AML-193 (cell line): ENCODE measurements around the gene FBXO44.

Experiments used
- DNase-seq, 2 experiments: peaks; one replicate each; lab custom pipeline; 2025; lab: John Stamatoyannopoulos, UW

Gene FBXO44

DNA sequence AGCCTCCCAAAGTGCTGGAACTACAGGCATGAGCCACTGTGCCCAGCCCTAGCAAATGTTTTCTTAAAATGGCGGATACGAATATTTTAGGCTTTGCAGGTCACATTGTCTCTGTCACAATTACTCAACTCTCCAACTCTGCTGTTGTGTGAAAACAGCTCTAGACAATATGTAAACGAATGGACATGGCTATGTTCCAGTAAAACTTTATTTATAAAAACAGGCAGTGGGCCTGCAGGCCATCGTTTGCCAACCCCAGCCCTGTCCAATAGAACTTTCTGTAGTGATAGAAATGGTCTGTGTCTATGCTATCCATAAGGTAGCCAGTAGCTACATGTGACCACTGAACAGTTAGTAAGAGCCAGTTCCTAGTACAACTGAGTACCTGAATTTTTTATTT lies 5.1 kb downstream of the FBXO44 start:
- DNase-seq: no peak

DNA sequence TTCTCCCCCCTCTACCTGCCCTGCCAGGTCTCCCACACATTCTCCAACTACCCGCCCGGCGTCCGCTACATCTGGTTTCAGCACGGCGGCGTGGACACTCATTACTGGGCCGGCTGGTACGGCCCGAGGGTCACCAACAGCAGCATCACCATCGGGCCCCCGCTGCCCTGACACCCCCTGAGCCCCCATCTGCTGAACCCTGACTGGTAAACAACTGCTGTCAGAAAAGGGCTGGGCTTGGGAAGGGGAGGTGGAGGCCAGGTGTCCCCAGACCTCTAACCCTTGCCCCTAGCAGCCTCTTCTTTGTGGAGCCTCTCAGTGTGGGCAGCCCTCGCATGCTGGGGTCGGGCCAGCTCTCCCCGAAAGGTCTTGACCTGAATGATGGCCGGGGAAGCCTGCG lies 6.4 kb downstream of the FBXO44 start:
- no peak for DNase-seq

DNA sequence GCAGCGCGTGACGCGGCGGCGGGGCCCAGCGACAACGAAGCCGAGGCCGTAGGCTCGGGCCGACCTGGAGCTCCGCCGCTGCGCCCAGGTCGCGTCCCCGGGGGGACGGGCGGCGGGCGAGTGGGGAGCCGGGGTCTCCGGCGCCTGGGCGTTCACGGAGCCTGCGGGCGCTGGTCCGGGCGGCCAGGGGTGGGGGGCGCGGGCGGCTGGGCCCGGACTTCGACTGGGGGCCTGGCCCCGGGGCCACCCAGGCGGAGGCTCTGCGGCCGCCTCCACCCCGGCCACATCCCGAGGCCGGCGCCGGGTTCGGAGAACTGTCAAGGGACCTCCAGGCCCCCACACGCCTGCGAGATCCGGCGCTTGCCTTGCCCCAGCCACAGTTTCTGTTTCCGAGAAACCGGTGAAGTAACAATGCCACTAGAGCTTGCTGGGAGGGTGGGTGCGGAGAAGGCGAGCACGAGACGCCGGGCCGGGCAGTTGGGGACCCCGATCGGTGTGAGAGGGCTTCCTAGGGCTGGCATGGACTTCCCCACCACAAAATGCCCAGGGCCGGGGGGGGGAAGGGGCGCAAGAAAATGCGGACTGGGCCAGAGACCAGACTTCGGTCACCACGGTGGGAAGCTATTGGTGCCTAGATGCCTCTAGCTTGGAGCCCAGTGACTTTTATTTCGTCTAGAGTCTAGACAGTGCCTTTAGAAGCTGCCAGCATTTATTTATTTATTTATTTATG lies 9.8 kb downstream of the FBXO44 start:
- DNase-seq: peak; percentile 38 to 46

DNA sequence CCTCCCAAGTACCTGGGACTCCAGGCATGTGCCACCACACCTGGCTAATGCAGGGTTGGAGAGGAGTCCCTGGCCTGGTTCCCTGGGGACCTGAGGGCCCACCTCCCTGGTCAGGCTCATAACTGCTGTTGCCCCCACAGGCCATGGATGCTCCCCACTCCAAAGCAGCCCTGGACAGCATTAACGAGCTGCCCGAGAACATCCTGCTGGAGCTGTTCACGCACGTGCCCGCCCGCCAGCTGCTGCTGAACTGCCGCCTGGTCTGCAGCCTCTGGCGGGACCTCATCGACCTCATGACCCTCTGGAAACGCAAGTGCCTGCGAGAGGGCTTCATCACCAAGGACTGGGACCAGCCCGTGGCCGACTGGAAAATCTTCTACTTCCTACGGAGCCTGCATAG lies 13.8 kb downstream of the FBXO44 start:
- DNase-seq: no peak

DNA sequence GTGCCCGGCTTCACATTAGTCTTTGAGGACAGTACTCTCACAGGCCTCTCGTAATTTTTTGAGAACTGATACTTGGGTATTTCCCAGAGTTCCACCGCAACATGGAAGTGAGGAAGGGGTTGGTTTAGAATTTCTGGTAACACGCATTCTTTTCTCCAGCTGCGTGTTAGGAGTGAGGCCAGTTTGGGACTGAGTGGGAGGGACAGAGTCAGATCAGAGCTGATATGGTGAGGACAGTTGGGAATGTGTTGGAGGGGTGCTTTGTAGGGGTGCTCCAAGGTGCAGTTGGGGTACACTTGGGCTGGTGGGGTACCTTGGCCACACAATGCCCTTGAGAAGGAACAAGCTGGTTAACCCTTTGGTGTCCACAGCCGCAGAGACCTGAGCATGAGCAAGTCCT lies 16.1 kb downstream of the FBXO44 start:
- DNase-seq: no peak

DNA sequence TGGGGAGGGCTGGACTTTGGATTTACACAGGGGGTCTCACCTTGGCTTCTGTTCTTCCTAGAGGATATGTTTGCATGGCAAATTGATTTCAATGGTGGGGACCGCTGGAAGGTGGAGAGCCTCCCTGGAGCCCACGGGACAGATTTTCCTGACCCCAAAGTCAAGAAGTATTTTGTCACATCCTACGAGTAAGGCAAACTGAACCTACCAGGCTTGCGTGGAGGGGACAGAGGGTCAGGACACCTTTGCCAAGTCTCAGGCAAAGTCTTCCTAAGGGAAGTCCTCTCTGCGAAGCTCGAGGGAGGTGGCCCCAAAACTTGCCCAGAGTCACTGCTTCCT lies 16.5 kb downstream of the FBXO44 start:
- no peak for DNase-seq

DNA sequence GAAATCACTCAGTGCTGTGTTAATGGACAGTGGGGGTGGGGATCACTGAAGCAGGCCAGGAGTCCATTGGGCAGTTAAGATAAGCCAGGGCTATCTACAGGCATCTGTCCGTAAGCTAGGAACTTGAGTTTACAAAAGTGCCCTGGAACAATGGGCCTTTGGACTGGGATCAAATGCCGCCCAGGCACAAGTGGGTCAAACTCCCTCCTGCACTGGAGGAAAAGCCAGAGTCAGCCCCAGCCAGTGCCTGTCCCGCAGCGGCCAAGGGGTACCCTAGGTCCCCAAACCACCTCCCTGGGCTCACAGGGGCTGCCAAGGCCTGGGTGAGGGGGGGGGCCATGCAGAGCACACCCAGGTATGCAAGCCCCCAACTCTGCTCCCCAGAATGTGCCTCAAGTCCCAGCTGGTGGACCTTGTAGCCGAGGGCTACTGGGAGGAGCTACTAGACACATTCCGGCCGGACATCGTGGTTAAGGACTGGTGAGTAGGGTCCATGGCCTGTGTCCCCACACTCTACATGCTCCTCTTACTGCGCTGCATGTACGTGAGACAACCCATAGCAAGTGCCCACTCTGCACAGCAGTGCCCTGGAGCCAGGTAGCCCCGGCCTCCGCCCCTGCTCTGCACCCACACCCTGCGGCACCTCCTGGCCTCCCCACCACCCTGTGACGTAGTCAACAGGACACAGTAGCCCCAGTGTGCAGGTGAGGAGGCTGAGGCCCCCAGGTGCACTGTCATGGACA lies 17.0 kb downstream of the FBXO44 start:
- DNase-seq: no peak

DNA sequence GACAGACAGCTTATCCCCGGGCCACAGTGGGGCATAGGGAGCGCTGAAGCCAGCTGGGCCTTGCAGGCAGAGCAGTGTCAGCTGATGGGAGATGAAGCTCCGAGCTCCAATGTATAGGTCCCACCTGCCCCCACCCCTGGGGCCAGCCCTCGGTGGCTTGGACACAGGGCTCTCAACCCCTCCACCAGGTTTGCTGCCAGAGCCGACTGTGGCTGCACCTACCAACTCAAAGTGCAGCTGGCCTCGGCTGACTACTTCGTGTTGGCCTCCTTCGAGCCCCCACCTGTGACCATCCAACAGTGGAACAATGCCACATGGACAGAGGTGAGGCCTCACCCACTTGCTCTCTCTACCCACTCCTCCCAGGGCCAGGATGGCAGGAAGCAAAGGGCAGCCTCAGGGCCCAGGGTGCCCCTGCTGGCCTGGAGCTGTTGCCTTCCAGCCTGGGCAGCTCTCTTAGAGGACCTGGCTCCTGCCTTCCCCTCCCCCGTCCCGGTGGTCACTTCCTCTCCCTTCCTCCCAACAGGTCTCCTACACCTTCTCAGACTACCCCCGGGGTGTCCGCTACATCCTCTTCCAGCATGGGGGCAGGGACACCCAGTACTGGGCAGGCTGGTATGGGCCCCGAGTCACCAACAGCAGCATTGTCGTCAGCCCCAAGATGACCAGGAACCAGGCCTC lies 18.6 kb downstream of the FBXO44 start:
- DNase-seq: no peak

DNA sequence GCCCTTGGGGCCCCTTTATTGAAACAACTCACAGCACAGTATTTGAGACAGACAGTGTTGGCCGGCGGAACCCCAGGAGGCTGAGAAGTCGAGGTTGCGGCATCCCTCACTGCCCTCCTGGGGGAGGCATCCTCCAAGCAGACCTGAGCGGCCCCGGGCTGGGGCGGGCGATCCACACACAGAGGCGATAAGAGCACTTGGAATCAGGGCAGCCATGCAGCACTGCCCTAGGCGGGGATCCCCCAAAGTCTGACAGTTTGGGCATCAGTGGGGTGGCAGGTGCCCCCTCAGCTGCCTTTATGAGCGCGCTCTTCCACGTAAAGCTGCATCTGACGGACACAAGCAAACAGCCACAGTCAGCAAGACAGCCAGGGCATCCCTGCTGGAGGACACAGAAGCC lies 19.8 kb downstream of the FBXO44 start:
- no peak for DNase-seq

DNA sequence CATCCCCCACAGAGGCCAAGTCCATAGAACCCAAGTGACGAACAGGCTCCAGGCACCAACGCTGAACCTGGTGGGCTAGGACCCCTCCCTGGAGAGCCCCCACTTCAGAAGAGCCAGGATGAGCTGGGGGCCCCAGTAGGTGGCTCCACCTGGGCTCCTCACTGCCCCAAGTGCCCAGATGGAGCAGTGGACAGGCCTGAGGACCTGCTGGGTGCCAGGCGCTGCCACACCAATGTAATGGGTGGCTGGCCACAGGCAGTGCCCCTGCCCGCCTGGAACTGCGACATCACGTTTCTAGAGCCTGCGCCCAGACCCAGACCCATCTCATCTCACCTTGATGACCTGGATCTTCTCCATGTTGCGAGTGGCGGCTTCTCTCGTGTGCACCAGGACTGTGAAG lies 20.6 kb downstream of the FBXO44 start:
- no peak for DNase-seq

DNA sequence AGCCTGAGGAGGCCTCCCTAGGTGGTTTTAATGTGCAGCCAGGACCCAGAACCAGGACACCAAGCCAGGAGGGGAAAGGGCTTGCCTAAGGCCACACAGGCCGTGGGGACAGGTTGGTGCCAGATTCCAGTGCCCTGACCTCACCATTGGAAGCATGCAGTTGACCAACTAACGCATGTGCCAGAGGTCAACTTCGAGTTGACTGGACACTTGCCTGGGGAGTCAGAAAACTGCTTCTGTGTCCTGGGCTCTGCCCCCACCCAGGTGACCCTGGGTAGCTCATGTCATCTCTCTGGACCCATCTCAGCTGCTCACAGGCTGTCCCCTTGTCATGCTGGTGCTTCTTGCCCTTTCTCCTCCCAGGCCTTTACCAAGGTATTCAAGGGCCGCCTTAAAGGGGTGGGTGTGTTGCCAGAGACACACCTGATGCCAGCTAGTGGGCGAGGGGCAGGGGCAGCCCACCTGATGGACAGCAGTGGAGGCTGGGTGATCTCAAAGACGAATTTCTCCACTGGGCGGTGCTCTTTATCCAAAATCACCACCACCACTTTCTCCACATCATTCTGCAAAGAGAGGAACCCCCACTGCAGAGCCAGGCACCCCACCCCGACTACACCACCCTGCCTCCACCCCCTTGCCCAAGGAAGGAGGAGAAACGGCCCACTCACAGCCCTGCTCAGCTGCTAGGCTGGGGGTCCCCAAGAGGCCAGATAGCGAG lies 21.9 kb downstream of the FBXO44 start:
- DNase-seq: peak in 1 of 2 experiments; percentile 16

DNA sequence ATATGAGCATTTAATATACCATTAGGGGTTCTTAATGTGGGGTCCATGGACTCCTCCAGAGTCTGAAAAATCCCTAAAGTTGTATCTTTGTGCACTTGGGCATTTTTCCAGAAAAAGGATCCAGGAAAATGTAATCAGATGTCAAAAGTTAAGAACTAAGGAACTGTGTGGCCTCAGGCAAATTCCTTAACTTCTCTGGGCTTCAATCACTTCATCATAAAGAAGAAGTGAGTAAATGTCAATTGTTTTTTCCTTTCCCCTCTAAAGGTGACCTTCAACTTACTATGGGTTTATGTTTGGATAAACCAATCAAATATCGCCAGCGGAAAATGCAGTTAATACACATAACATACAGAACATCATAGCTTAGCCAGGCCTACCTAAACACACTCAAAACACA lies 23.8 kb downstream of the FBXO44 start:
- no peak for DNase-seq

DNA sequence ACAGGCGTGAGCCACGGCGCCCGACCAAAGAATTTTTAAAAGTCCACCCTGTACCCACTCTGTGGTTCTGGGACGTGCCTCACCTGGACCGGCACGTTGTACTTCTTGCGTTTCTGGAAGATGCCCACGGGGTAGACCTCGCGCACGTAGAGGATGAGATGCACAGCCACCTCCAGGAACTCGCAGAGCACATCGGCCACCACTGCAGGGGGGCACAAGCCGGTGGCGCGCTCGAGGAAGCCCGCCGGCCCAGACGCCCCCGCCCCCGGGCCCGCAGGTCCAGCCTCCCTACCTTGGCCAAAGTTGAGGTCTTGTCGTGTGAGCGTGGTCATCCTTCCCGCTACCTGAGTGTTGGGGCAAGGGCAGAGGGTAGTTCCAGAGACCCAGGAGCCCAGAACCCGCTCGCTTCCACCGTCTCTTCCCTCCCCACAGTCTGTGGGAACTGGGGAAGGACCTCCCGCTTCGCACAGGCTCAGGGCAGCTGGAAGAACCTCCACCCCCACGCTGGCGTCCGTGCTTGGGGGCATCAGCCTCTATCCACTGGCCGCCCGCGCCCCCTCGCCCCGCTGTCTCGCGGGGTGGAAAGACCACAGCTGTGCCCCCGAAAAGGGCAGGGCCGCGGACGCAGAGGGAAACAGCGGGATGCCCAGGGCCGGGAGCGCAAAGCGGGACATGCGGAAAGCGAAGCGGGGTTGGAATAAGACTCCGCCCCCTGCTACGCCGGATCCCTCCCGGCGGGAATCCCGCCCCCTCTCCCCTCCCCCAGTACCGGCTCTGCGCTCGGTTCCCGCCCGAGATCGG lies 25.8 kb downstream of the FBXO44 start:
- no peak for DNase-seq

DNA sequence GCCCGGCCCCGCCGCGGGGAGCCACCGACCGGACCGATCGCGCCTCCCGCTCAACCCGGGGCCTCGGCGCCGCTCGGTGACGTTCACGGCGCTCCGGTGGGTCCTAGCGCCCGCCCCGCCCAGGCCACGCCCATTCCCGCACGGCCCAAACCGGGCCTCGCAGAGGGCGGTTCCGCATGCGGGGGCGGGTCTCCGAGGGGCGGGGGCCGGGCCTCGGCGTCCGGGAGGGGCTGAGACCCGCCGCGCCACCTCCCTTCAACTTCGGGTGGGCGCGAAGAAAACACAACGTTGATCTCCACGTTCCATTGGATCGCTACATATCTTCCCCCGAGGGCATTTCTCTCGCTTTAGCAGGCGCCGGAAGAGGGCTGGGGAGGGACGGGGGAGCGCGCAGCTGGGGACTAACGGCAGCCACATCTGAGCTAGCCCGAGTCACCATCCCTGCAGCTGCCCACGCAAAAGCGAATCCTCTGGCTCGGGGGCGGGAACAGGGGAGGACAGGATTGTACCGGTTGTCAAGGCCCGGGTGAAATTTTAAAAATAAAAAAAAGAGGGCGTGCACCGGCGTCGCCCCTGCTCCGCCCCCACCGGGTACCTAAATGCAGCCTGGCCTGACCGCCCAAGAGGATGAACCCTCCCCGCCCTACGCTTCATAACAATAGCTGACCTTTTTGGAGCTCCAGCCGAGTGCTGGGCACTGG lies 26.5 kb downstream of the FBXO44 start, which contains the start of gene MAD2L2:
MAD2L2 (minus strand) TSS at position 78 of the 701 bp plus-strand sequence. CDS start 547 bp downstream, outside the sequence.
- peak; percentile 86 for DNase-seq

DNA sequence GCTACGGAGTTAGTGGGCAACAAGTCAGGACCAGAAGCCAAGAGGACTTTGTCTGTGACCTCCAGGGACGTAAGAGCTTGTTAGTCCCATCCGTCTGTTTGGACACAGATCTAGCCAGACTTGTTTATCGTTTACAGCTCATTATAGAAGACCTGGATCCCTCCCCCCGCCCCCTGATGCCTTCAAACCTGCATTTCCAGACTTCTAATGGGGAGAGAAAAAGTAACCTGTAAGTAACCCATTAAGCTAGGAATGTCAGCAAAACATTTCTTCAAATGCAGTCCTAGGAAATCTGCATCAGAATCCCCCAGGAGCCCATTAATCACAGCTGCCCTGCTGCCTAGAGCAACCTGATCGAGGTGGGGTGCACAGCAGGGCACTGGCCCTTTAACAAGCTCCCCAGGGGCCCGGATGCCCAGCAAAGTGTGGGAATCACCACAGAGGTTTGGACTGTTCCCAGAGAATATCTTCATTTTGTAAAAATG lies 27.7 kb downstream of the FBXO44 start:
- DNase-seq: no peak

DNA sequence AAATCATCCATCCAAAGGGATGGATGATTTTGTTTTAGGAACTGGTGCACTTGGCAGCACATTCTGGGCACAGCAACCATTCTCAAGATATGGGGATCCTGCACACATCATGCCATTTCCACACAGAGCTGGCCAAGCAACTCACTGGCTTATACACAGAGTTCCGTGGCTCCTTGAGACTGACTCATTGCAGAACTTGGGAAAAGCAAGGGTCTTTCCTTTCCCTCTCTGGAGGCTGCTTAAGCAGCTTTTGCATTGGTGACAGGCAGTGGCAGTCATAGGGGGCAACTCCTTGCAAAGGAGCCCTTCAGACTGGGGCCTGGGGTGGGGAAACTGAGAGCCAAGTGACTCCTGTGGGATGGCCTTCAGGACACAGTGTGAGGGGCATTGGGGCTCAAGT lies 28.1 kb downstream of the FBXO44 start:
- DNase-seq: no peak

DNA sequence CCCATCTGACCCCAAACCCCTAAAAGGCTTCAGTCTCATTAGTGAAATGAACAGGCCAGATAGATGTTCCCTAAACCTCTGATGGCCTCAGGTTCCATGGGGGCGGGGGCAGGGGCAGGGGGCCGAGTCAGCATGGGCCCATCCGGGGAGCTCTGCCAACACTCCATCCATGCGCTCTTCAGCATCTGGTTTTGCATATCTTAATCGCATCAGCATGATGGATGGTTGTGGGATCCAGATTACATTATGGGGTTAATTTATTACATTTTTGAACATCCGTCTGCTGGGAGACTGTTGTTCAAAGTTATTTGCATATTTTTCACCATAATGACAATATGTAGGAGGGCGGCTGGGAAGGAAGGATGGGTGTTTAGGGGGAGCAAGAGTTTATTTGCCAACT lies 29.4 kb downstream of the FBXO44 start:
- no peak for DNase-seq

DNA sequence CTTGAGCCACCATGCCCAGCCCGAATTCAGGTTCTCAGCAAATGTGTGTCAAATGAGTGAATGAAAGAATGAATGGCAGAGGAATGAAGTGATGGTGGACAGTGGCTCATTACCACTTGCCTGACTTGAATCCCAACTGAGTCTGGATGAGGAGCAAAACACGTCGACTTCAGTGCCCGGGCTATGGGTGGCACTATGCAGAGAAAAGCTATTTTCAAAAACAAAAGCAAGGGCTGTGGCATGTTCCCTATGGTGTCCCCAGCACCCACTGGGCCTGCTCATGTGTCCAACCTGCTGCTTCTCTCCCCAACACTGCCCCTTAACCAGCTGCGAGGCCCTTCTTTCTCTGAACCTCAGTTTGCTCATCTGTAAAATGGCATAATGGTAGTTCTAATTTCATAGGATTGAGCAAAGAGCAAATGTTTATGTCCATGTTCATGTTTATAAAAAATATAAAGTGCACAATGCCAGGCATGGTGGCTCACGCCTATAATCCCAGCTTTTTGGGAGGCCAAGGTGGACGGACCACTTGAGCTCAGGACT lies 30.6 kb downstream of the FBXO44 start:
- DNase-seq: no peak

DNA sequence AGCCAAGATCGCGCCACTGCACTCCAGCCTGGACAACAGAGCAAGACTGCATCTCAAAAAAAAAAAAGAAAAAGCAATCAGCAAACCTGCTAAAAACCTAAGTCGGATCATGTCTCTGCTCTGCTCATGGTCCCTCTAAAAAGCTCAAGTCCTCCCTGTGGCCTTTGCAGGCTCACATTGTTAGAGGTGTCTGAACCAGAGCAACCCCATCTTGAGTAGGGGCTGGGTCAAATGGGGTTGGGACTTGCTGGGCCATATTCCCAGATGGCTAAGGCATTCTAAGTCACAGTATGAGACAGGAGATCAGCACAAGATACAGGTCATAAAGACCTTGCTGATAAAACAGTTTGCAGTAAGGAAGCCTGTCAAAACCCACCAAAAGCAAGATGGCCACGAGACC lies 33.8 kb downstream of the FBXO44 start:
- no peak for DNase-seq
